ENCODE results near the gene GRAMD4. TPM values are rescaled to one million over a fixed set of nuclear protein-coding genes. Genes with fewer than 3 reads are reported as not detected.
A peak's percentile ranks its signal among the peaks of the same experiment; 100 is the strongest.

The GRAMD4 gene
- total and polyA plus RNA-seq, 10 of the 15 experiments (the other 5 are each of a cell fraction or from before 2014, with no cell fraction given) = 0.21 to 45.5 (median 10.6) TPM

DNA sequence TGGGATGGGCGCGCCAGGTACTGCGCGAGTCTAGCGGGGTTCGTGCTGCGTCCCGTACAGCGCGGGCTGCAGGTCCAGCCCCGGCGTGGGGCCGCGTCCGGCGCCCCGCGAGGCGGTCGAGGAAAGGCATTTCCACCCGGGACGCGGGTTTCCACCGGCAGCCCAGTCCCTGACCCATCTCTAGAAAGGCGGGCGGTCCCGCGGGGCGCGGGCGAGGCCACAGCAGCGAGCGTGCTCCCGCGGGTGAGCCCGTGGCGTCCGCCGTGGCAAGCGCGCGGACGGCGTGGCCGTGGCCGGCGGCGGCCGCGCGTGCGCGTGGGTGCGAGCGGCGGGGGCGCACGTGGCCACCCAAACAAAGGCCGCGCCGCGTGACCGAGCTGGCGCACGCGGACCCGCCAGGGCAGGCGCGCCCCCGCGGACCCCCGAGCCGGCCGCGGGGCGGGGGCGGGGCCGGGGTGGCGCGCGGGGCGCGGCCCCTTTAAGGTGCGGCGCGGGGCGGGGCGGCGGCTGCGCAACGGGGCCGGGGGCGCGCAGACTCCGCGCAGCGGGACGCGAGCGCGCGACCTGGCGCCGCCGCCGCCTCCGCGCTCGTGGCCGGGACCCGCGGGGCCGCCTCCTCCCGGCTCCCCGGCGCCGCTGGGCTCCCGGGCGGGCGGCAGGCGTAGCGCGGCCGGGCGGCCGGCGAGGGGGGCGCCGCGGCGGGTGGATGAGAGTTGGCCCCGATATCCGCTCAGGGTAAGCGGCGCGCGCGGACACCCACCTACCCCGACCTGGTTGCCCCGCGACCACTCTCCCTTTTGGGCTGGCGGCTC lies 43.4 kb upstream of the GRAMD4 start (continued):
- TF ChIP-seq, protein P1, sequence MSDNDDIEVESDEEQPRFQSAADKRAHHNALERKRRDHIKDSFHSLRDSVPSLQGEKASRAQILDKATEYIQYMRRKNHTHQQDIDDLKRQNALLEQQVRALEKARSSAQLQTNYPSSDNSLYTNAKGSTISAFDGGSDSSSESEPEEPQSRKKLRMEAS (IDR thresholded peaks at IDR 0.05; ENCODE audit: low read depth, low read length) = no peak
- TF ChIP-seq EZH2 (IDR thresholded peaks at IDR 0.05; ENCODE audit: borderline replicate concordance, control insufficient read depth, low read depth, low read length) (no peak), ZBTB11 (CRISPR knock-in tag; IDR thresholded peaks at IDR 0.05) (no peak), BACH1 (IDR thresholded peaks at IDR 0.05; ENCODE audit: borderline replicate concordance) (peak; percentile 94), ZNF384 (IDR thresholded peaks at IDR 0.05; ENCODE audit: borderline replicate concordance, low read depth, low read length) (no peak), HDGF (IDR thresholded peaks at IDR 0.05) (no peak), E4F1 (IDR thresholded peaks at IDR 0.05; ENCODE audit: borderline replicate concordance, partially characterized antibody) (no peak), GATAD2B (conservative IDR thresholded peaks at IDR 0.05; ENCODE audit: low read depth) (peak; percentile 95), NRF1 (conservative IDR thresholded peaks at IDR 0.05; ENCODE audit: low read depth, low read length) (no peak), HSF1 (IDR thresholded peaks at IDR 0.05; ENCODE audit: low read depth, low read length) (no peak), PAX8 (IDR thresholded peaks at IDR 0.05) (no peak), E2F8 (IDR thresholded peaks at IDR 0.05; ENCODE audit: low read depth, partially characterized antibody) (no peak), ESRRA (IDR thresholded peaks at IDR 0.05; ENCODE audit: low read length) (no peak), NFYA (IDR thresholded peaks at IDR 0.05; ENCODE audit: borderline replicate concordance, low read depth, low read length) (no peak), SPI1 (IDR thresholded peaks at IDR 0.05; ENCODE audit: borderline replicate concordance, insufficient read depth, low read depth, low read length) (no peak)
